Suppressor macrophage treated with lipopolysaccharide for 4 hours (primary cell): ENCODE results near the gene TMEM255A.
A peak's percentile ranks its signal among the peaks of the same experiment; 100 is the strongest.

Experiments
- DNase-seq: peaks from one replicate; pipeline ENCODE4 v3.0.0-alpha.2; 2020

Gene TMEM255A

GRCh38 chrX:120306630-120307029, 4.6 kb downstream of the TMEM255A start:
- DNase-seq, result no peak

GRCh38 chrX:120305531-120306141, 5.6 kb downstream of the TMEM255A start:
- peak; percentile 53 for DNase-seq

- DNase-seq, result peak; percentile 64
These were observed 7.0 kb downstream of the TMEM255A start for GRCh38 chrX:120304256-120304655.

GRCh38 chrX:120302434-120302833, 8.8 kb downstream of the TMEM255A start:
- no peak for DNase-seq

- no peak for DNase-seq
These were observed 9.3 kb downstream of the TMEM255A start for GRCh38 chrX:120301960-120302359.

GRCh38 chrX:120301497-120301896, 9.8 kb downstream of the TMEM255A start:
- no peak for DNase-seq

GRCh38 chrX:120299928-120300327, 11.3 kb downstream of the TMEM255A start:
- no peak for DNase-seq

- DNase-seq, result no peak
These were observed 13.3 kb downstream of the TMEM255A start for GRCh38 chrX:120297923-120298322.

GRCh38 chrX:120294651-120295050, 16.6 kb downstream of the TMEM255A start:
- DNase-seq, result no peak

GRCh38 chrX:120293015-120293414, 18.2 kb downstream of the TMEM255A start:
- DNase-seq, result no peak

GRCh38 chrX:120291211-120291610, 20.1 kb downstream of the TMEM255A start:
- no peak for DNase-seq

GRCh38 chrX:120290107-120290506, 21.2 kb downstream of the TMEM255A start:
- DNase-seq, result no peak

GRCh38 chrX:120287513-120288112, 23.6 kb downstream of the TMEM255A start:
- no peak for DNase-seq

- DNase-seq, result no peak
These were observed 24.3 kb downstream of the TMEM255A start for GRCh38 chrX:120286733-120287512.

GRCh38 chrX:120282697-120283096, 28.6 kb downstream of the TMEM255A start:
- no peak for DNase-seq

GRCh38 chrX:120281761-120282160, 29.5 kb downstream of the TMEM255A start:
- DNase-seq, result no peak

GRCh38 chrX:120281021-120281624, 30.1 kb downstream of the TMEM255A start:
- no peak for DNase-seq

- DNase-seq, result no peak
These were observed 36.3 kb downstream of the TMEM255A start for GRCh38 chrX:120274958-120275357.

GRCh38 chrX:120274145-120274544, 37.1 kb downstream of the TMEM255A start:
- no peak for DNase-seq

GRCh38 chrX:120271218-120271617, 40.0 kb downstream of the TMEM255A start:
- no peak for DNase-seq

- DNase-seq, result no peak
These were observed 40.7 kb downstream of the TMEM255A start for GRCh38 chrX:120270567-120270966.

GRCh38 chrX:120269373-120270035, 41.8 kb downstream of the TMEM255A start:
- peak; percentile 73 for DNase-seq

GRCh38 chrX:120264341-120264740, 46.9 kb downstream of the TMEM255A start:
- DNase-seq, result peak; percentile 49
